Measurements from ENCODE around the gene ALDOB.

ALDOB gene

DNA sequence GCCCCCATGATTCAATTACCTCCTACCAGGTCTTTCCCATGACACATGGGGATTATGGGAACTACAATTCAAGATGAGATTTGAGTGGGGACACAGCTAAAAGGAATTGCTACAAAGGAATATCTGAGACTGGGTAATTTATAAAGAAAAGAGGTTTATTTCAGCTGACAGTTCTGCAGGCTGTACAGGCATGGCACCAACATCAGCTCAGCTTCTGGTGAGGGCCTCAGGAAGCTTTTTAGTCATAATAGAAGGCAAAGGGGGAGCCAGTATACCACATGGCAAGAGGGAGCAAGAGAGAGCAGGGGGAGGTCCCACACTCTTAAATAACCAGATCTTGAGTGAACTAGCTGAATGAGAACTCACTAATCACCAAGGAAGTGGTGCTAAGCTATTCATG, 11.2 kb upstream of the ALDOB start:
- TF ChIP-seq GATA3 (IDR thresholded peaks at IDR 0.05; ENCODE audit: low read depth, low read length) (no peak), GATA2 (IDR thresholded peaks at IDR 0.05; ENCODE audit: low read depth, low read length) (no peak)

DNA sequence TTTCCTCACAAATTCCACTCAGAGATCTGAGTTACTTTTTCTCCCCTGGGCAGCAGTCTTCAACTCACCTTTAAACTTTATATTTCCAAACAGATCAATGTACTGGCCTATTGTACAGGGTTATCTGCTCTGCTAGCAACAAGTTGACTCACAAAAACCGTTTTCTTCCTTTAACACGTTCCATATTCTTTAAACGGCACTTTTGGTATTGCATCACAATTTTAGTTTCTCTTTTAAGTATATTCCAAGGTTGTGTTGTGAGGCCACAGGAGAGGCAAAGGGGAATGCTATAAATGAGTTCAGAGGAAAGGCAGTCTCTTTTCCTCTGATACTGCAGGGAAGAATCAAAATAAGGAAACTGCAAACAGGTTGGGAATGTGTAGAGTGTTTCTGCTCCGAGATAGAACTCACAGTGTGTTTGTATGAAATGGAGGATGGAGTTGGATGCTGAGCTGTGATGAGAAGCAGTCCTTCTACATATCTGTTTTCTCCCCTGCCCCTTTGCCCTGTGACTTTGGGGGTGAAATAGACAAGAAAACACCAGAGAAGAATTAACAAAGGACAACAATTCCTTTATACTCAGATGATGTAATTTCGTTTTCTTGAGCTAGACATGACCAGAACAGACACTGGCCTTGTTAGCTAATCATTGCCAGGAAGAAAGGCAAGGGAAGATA, 9.9 kb upstream of the ALDOB start:
- TF ChIP-seq GATA2 (IDR thresholded peaks at IDR 0.05; ENCODE audit: low read depth, low read length) (no peak), GATA3 (IDR thresholded peaks at IDR 0.05; ENCODE audit: low read depth, low read length) (no peak)

DNA sequence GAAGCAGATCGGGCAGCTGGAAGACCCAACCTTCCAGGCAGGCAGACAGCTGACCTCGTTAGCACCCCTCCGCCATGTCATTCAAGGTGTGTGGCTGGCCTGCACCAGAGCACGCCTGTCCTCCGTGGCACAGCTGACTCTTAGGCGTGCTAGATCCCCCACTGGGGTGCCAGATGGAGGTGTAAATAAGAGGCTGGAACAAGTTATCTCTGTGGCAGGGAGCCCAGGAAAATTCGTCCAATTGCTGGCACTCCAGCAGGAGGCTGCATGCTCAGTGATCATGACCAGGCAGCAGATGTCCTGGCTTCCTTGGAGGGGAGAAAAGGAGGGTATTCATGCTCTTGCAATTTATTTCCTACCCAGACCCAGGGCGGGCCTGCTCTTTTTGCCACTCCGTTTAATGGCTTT, 7.8 kb upstream of the ALDOB start:
- TF ChIP-seq GATA3 (IDR thresholded peaks at IDR 0.05; ENCODE audit: low read depth, low read length): no peak
- no peak for TF ChIP-seq GATA2 (IDR thresholded peaks at IDR 0.05; ENCODE audit: low read depth, low read length)

DNA sequence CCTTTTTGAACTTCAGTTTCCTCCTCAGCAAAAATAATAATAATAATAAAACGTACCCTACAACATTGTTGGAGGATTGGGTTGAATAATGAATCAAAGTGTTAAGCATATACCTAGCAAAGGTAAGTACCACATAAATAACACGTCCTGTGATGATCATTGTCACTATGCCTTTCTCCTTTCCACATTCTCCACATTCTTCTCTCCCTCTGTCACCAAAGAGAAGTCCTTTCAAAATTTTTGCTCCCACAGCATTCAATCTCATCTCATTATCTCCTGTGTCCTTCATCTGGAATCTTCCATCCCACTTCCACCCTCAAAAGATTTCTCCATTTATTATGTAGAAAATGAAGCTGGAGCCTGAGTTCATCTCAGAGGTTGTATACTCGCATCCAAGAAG, 7.2 kb upstream of the ALDOB start:
- TF ChIP-seq GATA2 (IDR thresholded peaks at IDR 0.05; ENCODE audit: low read depth, low read length) (no peak), GATA3 (IDR thresholded peaks at IDR 0.05; ENCODE audit: low read depth, low read length) (no peak)

DNA sequence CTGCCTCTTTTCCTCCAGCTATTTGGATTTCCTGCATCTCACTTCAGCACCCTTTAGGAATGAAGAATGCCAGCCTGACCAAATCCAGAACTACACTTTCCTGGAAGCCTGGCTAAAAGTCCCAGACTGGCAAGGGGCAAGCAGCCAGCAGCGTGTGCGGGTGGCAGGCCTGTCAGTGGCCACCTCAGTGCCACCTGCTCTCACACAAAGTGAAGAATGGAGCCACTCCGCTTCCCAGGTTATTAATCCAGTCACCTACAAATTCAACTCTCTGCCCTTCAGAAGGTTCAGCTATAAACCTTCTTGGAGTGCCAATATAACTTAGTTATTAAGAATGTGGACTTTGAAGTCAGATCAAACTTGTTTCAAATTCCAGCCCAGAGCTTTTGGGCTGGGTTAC, 6.7 kb upstream of the ALDOB start:
- TF ChIP-seq GATA3 (IDR thresholded peaks at IDR 0.05; ENCODE audit: low read depth, low read length): no peak
- TF ChIP-seq GATA2 (IDR thresholded peaks at IDR 0.05; ENCODE audit: low read depth, low read length): no peak

DNA sequence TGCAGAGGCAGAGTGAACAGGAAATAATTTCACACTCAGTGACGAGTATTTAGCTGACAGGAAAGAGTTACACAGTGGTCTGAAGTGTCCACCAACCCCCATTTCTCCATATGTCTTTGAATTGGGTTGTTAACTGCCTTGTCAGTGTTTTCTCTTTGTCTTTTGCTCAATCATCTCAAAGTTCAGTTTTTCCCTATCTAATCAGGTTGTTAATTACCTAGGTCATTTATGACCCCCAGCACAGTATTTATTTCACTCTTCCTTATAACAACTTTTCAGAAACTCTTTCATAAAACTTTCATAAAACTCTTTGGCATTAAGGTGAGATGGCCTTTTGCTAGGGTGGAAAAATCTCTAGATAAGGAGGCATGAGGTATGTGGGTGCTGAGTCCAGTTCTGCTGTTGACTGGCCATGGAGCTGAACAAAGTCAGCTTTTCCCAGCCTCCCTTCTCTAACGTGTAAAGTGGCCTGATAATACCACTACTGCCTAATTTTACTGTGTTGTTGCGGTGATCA, 5.2 kb upstream of the ALDOB start:
- no peak for TF ChIP-seq GATA3 (IDR thresholded peaks at IDR 0.05; ENCODE audit: low read depth, low read length)
- no peak for TF ChIP-seq GATA2 (IDR thresholded peaks at IDR 0.05; ENCODE audit: low read depth, low read length)

DNA sequence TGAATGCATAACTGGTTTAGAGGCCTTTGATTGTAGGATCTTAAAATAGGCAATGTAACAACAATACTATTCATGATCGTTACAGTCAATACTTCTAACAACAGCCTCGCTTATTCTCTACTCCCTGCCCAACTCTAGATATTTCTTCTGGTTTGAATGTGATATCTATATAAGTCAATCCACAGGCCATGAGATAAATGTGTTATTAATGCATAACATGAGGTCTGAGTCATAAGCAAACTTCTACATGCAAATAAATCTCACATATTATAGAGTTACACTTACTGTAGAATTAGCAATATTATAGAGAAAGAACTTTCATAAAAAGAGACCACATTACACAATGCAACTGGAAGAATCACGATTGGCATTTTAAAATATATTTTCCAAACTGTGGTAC, 2.9 kb upstream of the ALDOB start:
- TF ChIP-seq GATA3 (IDR thresholded peaks at IDR 0.05; ENCODE audit: low read depth, low read length) (no peak), GATA2 (IDR thresholded peaks at IDR 0.05; ENCODE audit: low read depth, low read length) (no peak)

DNA sequence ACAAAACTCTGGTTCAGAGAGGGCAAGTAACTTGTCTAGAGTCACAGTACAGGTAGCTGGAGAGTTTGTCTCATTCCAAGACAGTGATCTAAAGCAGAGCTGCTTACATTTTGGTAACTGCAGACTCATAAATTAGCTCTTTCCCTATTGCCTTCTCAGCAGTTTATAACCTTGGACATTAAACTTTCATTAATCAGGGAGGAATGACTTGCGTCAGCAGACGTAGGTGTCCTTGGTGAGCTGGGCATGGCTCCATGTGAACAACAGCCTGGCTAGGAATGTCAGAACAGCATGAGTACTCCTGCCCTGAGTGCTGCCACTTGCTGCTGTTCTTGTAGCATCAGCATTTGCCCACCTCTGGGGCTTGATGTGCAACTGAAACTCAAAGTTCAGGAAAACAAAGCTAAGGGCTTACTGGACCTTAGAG, 2.2 kb upstream of the ALDOB start:
- no peak for TF ChIP-seq GATA3 (IDR thresholded peaks at IDR 0.05; ENCODE audit: low read depth, low read length)
- no peak for TF ChIP-seq GATA2 (IDR thresholded peaks at IDR 0.05; ENCODE audit: low read depth, low read length)

DNA sequence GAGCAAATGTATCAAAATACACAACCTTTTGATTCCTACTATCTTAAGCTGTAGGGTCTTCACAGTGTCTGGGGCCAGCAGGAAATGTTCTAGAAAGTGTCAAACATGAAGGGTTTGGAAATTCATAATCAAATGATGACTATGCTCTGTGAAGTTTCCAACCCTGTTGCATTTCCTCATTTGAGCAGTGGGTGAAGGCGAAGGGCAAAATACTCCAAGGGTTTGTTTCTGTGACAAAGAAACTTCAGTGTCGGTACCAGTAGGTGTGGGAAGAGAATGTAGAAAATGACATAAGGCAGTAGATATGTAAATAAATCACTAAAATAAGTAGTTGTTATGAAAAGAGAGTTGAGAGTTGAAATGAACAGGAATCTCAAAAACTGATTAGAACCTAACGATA, 576 bp downstream of the ALDOB start:
- no peak for TF ChIP-seq GATA3 (IDR thresholded peaks at IDR 0.05; ENCODE audit: low read depth, low read length)
- TF ChIP-seq GATA2 (IDR thresholded peaks at IDR 0.05; ENCODE audit: low read depth, low read length): no peak

DNA sequence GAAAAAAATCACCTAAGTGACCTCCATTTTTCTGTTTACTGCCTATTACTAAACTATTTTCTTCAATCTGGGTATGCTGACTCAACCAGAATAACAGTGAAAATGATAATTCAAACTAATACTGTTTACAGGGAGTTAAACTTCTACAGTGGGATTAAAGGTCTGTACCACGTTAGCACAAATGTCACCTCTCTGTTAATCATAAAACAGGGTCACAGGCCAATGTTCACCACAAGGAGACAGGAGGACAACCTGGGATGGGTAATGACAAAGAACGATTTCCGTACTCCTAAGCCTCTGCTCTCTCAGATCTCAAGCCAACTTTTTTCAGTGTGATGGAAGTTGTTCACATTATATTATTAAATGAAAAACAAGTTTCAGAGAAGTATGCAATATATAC, 2.3 kb downstream of the ALDOB start:
- TF ChIP-seq GATA2 (IDR thresholded peaks at IDR 0.05; ENCODE audit: low read depth, low read length) (no peak), GATA3 (IDR thresholded peaks at IDR 0.05; ENCODE audit: low read depth, low read length) (no peak)

DNA sequence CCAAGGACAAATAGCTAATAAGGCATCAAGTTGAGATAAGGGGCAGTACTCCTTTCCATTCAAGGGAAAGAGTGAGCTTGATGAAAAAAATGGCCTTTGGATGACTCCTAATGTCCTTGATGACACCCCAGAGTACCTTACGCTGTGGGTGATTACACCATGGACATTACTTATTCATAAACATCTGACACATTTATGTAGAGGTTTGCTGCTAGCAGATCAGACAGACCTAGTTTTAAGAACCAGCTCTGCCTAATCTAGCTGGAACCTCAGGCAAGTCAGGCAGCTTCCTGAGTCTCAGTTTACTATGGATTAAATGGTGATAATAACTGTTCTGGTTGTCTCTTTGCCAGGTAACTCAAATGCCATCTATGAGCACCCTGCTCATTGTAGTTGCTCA, 2.8 kb downstream of the ALDOB start:
- no peak for TF ChIP-seq GATA2 (IDR thresholded peaks at IDR 0.05; ENCODE audit: low read depth, low read length)
- TF ChIP-seq GATA3 (IDR thresholded peaks at IDR 0.05; ENCODE audit: low read depth, low read length): no peak

DNA sequence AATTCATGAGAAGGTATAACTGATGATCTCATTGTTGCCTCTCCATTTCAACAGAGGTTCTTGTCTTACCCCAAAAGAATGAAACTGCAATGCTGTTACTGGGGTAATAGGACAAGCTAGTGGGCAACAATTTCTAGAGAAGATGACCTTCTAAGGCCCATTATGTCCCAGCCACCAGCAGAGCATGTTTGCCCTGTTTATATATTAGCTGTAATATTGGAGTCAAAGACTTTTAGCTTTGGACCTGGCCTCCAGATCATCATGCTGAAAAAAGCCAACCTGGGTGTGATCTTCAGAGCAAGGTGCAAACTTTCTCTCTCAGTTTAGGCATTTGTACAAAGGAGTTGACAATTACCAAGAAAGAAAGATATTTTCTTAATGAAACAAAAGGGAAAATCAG, 3.4 kb downstream of the ALDOB start:
- TF ChIP-seq GATA3 (IDR thresholded peaks at IDR 0.05; ENCODE audit: low read depth, low read length): no peak
- TF ChIP-seq GATA2 (IDR thresholded peaks at IDR 0.05; ENCODE audit: low read depth, low read length): no peak

DNA sequence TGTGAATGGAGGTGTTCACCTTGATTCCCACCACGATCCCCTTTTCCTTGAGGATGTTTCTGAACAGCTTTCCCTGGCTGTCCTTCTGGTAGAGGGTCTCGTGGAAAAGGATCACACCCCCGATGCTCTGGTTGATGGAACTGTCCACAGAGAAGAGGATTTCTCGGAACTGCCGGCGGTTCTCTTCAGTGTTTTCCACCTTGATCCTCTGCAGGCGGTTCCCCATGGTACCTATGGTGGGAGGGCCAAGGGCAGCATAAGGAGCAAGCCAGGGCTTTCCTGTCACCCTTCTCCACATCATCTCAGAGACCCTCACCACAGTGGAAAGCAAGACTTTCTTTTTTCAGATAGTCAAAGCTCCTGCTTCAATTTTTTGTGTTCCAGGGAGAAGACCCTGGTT, 5.8 kb downstream of the ALDOB start:
- TF ChIP-seq GATA2 (IDR thresholded peaks at IDR 0.05; ENCODE audit: low read depth, low read length): no peak

DNA sequence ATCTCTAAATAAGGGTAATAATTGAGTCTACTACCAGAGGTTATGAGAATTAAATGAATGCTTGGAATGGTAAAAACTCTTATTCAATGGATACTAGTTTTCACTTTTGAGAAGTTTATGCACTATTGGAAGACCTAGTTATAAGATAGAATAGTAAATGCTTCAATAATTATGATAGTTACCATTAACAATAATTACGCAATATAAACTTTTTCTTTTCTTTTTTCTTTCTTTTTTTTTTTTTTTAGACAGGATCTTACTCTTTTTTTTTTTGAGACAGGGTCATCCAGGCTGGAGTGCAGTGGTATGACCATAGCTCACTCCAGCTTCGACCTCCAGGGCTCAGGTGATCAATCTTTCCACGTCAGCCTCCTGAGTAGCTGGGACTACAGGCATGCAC, 6.7 kb downstream of the ALDOB start:
- TF ChIP-seq GATA2 (IDR thresholded peaks at IDR 0.05; ENCODE audit: low read depth, low read length): no peak
- no peak for TF ChIP-seq GATA3 (IDR thresholded peaks at IDR 0.05; ENCODE audit: low read depth, low read length)

DNA sequence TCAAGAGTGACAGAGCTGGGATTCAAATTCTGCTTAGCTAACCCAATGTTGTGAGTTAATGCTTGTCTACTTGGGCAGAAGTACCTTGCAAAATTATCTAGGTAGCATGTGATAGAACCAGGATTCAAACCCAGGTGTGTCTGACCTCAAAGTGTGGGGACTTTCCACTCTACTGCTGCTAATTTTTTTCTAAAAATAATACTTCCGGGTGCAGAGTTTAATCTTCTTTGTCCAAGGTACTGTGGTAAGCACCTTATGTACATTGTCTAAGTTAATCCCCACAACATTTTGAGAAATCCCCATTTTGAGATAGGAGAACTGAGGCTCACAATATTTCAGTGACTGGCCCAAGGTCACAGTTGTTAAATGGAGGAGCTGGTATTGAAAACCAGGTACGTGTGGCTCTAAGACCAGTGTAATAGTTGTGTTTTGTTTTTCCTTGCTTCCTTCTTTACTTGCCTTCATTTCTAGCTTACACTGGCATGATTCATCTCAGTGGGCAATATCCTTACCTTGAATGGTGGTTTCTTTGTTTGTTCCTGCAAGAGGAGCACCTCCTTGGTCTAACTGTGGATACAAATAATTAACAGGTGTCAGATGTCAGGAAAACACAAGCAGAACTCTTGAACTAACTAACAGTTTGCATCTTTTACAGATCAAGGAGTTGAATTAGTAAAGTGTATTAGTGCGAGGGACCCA, 7.5 kb downstream of the ALDOB start:
- TF ChIP-seq GATA3 (IDR thresholded peaks at IDR 0.05; ENCODE audit: low read depth, low read length): no peak
- TF ChIP-seq GATA2 (IDR thresholded peaks at IDR 0.05; ENCODE audit: low read depth, low read length): no peak

All from SH-SY5Y (cell line).